Effector memory CD4-positive, alpha-beta T cell (primary cell): ENCODE measurements around the gene SYVN1.
"Not testable (repeated sequence)": the region's sequence is repeated elsewhere in the genome, so short reads cannot be mapped to it uniquely, and the experiment has no call there.

Experiments
- DNase-seq, 3 donors: peaks; one replicate each; pipeline ENCODE4 v3.0.0-alpha.2; 2020
- H3K27ac ChIP-seq: 2 replicates; pipeline ENCODE4 v1.7.0; 2013; ENCODE audit warnings: mild to moderate bottlenecking, low read length, moderate library complexity; ENCODE audit not compliant: insufficient read depth, poor library complexity, severe bottlenecking
- H3K27me3 ChIP-seq: replicated peaks from 2 replicates; pipeline ENCODE4 v1.7.0; 2013; ENCODE audit warnings: mild to moderate bottlenecking, low read length; ENCODE audit not compliant: insufficient read depth, control insufficient read depth, poor library complexity, severe bottlenecking
- H3K36me3 ChIP-seq: 2 replicates; pipeline ENCODE4 v1.7.0; 2013; ENCODE audit warnings: mild to moderate bottlenecking, low read length, moderate library complexity; ENCODE audit not compliant: control insufficient read depth, insufficient read depth
- H3K4me1 ChIP-seq: 2 replicates; pipeline ENCODE4 v1.7.0; 2013; ENCODE audit warnings: low read length, mild to moderate bottlenecking; ENCODE audit not compliant: control insufficient read depth, insufficient read depth, poor library complexity, severe bottlenecking
- H3K4me3 ChIP-seq: 2 replicates; pipeline ENCODE4 v1.7.0; 2013; ENCODE audit warnings: low read length, low read depth, mild to moderate bottlenecking; ENCODE audit not compliant: insufficient read depth, poor library complexity, severe bottlenecking
- H3K9me3 ChIP-seq: 2 replicates; pipeline ENCODE4 v1.7.0; 2013; ENCODE audit warnings: mild to moderate bottlenecking, low read length, moderate library complexity; ENCODE audit not compliant: control insufficient read depth
- total RNA-seq, 3 donors: gene quantifications; one replicate each; lab custom pipeline; 2026; lab: John Stamatoyannopoulos, UW

The SYVN1 gene
- 63.1 to 69.0 (median 67.6) reads per million in 3 donors for total RNA-seq

- DNase-seq = peak; percentile 84 to 88 (median 86)
- Histone ChIP-seq H3K27ac (peak within 1 kb of the TSS; percentile 99), H3K4me3 (peak within 1 kb of the TSS; percentile 83), H3K4me1 (peaks cover 21% of the 10 kb centered on the region), H3K9me3 (no peaks in the 10 kb centered on the region), H3K27me3 (no peaks in the 10 kb centered on the region), H3K36me3 (peaks cover 36% of the 10 kb centered on the region)
Measured at GRCh38 chr11:65134240-65134951, at the start of gene SYVN1. Gene SYVN1 (minus strand): TSS chr11:65134519. CDS start chr11:65133601, 918 bp downstream.

DNA sequence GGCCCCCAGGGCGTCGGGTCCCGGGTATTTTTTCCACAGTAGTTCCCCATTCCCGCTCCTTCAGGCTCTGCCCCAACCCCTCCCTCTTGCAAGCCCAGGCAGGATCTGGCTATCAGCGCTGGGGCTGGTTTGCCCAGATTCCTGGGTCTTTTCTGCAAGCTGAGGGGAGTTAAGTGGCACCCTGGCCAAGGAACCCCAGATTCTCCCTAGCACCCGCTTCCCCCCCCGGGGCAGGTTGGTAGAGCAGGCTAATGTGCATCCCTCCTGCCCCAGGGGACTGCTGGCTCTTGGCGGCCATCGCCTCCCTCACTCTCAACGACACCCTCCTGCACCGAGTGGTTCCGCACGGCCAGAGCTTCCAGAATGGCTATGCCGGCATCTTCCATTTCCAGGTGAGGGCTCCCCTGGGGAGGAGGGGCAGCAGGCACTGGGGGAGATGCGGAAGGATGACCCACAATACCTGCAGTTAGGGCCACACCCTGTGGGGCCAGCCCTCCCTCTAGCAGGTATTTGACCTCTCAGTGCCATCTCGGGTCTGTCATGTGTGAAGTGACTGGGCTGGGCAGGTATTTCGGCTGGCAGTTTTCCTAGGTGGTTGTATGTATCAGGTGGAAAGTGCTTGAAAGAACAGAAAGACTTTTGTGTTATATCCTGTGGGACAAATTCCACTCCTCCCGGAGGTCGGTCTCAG, 49.0 kb upstream of the SYVN1 start:
- Histone ChIP-seq H3K27me3 (no peaks in the 10 kb centered on the region), H3K27ac (no peak overlapping the region), H3K9me3 (no peaks in the 10 kb centered on the region), H3K36me3 (peaks cover 32% of the 10 kb centered on the region), H3K4me1 (peaks cover 23% of the 10 kb centered on the region), H3K4me3 (no peak overlapping the region)
- no peak for DNase-seq

DNA sequence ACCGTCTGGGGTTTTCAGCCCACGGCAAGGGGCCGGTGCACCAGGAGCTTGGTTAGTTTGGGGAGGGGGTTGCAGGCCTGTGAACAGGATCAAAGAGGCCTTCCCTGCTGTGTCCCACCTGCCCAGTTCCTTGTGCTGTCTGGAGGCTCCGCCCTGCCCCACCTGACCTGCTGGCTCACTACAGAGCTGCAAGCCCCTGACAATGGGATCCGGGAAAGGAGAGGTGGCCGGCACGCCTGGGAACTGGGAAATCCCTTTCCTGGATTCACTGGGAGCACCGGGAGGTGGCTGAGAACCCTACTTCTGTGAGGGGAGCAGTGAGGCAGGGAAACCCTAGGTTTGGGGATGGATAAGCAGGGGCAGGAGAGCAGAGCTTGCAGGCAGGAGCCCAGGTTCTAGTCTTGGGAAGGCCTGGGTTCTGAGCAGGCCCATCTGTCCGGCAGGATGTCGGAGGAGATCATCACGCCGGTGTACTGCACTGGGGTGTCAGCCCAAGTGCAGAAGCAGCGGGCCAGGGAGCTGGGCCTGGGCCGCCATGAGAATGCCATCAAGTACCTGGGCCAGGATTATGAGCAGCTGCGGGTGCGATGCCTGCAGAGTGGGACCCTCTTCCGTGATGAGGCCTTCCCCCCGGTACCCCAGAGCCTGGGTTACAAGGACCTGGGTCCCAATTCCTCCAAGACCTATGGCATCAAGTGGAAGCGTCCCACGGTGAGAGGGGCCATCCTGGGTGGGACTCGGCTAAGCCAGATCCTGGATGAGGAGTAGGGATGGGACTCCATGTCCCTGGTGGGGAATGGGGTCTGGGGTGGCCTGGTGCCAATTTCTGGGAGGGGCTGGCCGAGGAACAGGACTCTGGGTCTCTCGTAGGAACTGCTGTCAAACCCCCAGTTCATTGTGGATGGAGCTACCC, 48.2 kb upstream of the SYVN1 start:
- no peaks in the 10 kb centered on the region for H3K9me3 ChIP-seq
- peak overlapping the region; percentile 84 for H3K4me3 ChIP-seq
- peak overlapping the region; percentile 69 for H3K27ac ChIP-seq
- H3K36me3 ChIP-seq = peaks cover 24% of the 10 kb centered on the region
- no peak for DNase-seq
- H3K27me3 ChIP-seq = no peaks in the 10 kb centered on the region
- peaks cover 23% of the 10 kb centered on the region for H3K4me1 ChIP-seq

- Histone ChIP-seq H3K36me3 (peaks cover 24% of the 10 kb centered on the region), H3K27me3 (no peaks in the 10 kb centered on the region), H3K9me3 (no peaks in the 10 kb centered on the region), H3K4me1 (peaks cover 23% of the 10 kb centered on the region), H3K4me3 (peak within 1 kb of the TSS; percentile 84), H3K27ac (peak within 1 kb of the TSS; percentile 69)
- DNase-seq = peak; percentile 51 to 68 (median 67)
Measured at GRCh38 chr11:65181569-65182257, 47.4 kb upstream of the SYVN1 start, which contains the start of gene CAPN1. Gene CAPN1 (plus strand): TSS chr11:65181928. CDS start chr11:65182702, 774 bp downstream.

- Histone ChIP-seq H3K27ac (peak overlapping the region; percentile 69), H3K36me3 (peaks cover 17% of the 10 kb centered on the region), H3K9me3 (no peaks in the 10 kb centered on the region), H3K27me3 (no peaks in the 10 kb centered on the region), H3K4me1 (peaks cover 23% of the 10 kb centered on the region), H3K4me3 (peak overlapping the region; percentile 84)
- DNase-seq = peak; percentile 34 to 52 (median 35)
Measured at GRCh38 chr11:65180877-65181568, 46.7 kb upstream of the SYVN1 start.

DNA sequence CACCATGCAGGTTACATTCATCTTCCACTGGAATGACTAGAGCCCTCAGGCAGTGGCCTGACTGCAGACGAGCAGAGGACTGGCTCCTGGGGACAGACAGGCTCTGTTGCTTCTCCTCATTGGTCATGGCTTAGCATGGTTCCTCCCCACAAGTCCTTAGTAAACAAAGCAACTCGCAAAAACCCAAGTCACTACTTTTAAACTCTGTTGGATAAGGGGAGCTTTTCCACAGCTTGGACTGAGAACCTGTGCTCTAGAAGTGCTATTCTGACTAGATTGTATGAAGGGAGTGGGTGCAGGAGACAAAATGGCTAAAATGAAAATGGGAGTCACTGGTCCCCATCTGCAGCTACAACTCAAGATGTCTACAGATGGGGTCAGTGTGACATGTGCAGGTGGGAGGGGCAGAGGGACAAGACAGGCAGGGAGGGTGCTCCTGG, 40.3 kb upstream of the SYVN1 start:
- H3K4me1 ChIP-seq, DNase-seq, H3K9me3 ChIP-seq, H3K4me3 ChIP-seq, H3K27me3 ChIP-seq, H3K36me3 ChIP-seq, H3K27ac ChIP-seq: not testable (repeated sequence)

DNA sequence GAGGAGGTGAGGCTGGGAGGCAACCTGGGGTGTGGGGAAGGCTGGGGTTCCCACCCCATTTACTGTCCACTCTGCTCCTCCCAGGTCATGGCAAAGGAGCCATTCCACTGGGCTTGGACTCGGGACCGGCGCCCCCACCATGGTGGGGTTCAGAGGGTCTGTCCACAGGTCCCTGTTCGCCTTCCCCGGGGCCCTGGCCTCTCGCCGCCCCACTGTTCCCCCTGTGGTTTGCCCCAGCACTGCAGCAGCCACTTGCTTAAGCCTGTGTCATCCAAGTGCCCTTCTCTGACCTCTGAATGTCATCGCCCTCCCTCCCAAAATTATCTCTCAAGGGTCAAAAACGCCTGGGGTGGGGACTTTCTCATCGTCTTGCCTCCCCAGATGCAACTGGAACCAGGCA, 38.3 kb upstream of the SYVN1 start:
- Histone ChIP-seq H3K9me3 (no peaks in the 10 kb centered on the region), H3K4me1 (no peaks in the 10 kb centered on the region), H3K36me3 (no peaks in the 10 kb centered on the region), H3K27me3 (no peaks in the 10 kb centered on the region), H3K27ac (no peak overlapping the region), H3K4me3 (no peak overlapping the region)
- DNase-seq = no peak

DNA sequence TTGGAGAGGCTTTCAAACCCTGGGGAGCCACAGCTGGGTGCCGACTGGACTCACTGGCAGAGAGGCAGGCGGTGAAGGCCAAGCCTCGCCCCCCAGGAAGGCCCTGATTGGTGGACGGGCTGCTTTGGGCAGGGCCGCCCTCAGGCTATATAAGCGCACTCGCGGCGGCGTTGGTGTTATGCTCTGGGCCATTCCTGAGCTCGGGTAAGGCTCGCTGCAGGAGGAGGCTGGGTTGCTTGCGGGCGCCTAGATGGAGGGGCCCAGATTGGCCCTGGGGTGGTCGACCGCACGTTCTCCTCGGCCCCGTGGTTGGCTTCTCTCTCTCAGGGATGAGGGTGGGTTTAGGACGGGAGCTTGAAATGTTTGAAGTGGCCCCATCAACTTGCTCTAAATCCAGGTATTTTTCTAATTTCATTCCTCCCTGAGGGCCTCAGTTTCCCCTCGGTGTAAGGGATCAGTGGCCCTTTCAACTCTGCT, 35.8 kb upstream of the SYVN1 start, which contains the start of gene SPDYC:
TSS of gene SPDYC (plus strand) at position 176 of the 477 bp plus-strand sequence. CDS start 1,125 bp downstream, outside the sequence.
- Histone ChIP-seq H3K9me3 (no peaks in the 10 kb centered on the region), H3K36me3 (no peaks in the 10 kb centered on the region), H3K27me3 (no peaks in the 10 kb centered on the region), H3K4me3 (no peak within 1 kb of the TSS), H3K27ac (no peak within 1 kb of the TSS), H3K4me1 (no peaks in the 10 kb centered on the region)
- no peak for DNase-seq
